HTR-8/SVneo (cell line): Measurements from ENCODE around the gene NUFIP1.
A peak's percentile ranks its signal among the peaks of the same experiment; 100 is the strongest.
"Not testable (repeated sequence)": the region's sequence is repeated elsewhere in the genome, so short reads cannot be mapped to it uniquely, and the experiment has no call there.

Experiments used
- DNase-seq: peaks from one replicate; pipeline ENCODE4 v3.0.0; 2011; ENCODE audit warnings: low spot score, mixed read lengths; ENCODE audit not compliant: insufficient read length
- FAIRE-seq: peaks from 2 replicates; lab custom pipeline; 2011; peaks lifted over from hg19 to GRCh38; lab: Jason Lieb, UNC

NUFIP1 gene

DNA sequence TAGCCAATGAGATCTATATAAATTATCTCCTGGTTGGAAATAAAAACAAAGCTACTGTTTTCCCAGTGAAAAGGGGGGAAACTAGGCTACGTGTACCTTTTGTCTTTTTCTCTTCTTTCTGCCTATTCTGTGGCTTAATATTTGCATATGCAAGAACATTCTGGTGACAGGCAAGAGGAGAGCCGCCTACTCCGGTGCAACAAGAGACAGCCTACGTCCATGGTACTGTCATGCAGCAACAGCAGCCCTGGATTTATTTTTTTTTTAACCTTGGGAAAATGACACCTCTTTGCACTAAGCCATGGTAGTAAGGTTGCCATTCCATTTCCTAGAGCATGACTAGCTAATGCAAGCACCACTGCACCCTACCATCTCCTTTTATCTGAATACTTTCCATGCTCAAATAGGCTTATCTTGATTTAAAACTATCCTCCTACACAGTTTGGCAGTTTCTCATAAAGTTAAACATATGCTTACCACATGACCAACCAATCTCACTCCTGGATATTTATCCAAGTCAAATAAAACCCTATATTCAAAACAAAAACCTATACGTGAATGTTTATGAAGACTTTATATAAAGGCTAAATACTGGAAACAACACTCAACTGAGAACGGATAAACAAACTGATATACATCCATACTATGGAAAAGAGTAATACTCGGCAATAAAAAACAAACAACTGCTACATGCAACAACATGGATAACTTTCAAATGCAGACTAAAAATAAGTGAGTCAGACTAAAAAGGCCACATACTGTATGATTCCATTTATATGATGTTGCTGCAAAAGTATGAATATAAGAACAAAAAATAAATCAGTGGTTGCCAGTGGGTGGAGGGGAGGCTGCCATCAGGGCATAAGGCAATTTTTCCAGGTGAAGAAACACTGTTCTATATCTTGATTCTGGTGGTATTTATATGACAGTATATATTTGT, 17.3 kb downstream of the NUFIP1 start:
- no peak for DNase-seq
- FAIRE-seq, result no peak

DNA sequence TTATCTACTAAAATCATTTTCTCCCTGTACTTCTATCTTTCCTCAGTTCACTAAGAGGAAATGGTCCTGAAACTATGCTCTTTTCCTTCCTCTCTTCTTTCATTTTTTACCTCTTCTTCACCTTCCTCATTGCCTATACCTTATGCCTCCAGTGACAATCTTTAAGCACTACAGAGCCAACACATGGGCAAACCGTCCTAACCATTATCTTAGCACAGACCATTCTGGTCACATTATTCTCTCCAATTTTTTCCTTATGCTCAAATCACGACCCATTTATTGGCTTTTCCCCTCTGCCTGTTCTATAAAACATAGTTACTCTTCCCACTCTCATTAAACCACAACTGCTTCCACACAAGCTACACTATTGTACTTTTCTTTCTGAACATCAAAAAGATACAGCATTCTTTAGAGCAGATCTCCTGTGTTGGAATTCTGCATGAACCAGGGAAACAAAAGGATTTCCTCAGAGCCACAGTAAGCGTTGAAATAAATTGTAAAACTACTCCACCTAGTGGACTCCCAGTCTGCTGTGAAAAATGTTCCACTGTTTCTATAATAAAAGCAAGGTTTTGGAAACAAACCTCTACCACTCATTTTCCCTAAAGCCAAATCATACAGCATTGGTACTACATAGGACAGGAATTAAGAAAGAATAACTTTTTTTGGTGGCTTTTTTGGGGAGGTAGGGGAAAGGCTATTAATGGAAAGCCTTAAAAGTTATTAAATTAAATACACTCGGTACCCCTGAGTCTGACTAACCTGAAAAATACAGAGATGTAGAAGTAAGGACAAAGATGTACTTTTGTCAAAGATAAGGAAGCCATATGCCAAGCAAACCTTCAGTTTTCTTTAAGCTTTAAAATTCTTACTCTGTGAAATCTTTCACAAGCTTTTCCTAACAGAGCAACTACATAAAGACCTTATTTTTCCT, 19.5 kb downstream of the NUFIP1 start:
- DNase-seq, result peak; percentile 31
- no peak for FAIRE-seq

DNA sequence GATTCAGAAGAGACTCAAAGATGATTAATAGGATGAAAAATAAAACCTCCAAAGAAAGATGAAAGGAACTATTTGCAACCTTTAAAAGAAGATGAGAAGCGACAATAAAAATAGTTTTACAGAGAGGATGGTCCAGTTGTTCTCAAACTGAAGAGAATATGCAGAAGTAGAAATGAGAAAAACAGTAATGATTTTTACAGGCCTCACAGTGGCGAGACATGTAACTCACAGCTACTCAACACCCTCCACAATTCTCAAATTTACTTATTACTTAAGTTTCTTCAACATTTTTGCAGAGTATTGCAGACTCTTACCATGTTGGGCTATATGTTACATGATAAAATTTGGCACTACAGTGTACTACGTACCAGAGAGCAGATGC, 20.8 kb downstream of the NUFIP1 start:
- no peak for FAIRE-seq

DNA sequence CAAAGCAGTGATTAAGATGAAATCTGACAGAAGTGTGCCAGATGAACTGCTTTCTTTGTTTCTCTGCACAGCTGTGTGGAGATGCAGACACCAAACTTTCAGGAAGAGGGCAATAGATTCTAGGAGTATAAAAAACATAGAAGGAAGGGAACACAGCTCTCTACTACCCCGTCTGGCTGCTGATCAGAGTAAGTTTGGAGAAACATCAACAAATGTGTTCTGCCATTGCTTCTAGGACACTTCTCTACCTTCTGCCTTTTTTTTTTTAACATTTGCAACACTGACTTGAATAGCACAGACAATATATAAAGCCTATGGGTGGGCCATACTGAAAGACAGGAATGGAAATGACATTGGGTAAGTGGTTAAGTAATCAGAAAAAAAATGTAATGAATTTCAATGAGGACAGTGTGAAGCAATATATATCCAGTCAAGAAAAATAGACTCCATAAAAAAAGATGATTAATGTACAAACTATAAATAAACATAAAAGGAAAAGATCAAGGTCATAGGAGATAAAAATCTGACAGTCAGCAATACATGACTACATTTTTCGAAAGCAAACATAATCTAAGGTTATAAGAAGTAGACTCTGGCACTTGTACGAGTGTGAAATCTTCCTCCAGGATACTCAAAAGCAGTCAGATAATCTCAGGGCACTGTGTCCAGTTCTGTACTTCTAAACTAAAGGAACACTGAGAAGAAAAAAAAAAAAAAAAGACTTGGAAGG, 21.4 kb downstream of the NUFIP1 start:
- no peak for DNase-seq
- no peak for FAIRE-seq

More for the DNA sequence above, 20.8 kb downstream of the NUFIP1 start:
- DNase-seq, result no peak

DNA sequence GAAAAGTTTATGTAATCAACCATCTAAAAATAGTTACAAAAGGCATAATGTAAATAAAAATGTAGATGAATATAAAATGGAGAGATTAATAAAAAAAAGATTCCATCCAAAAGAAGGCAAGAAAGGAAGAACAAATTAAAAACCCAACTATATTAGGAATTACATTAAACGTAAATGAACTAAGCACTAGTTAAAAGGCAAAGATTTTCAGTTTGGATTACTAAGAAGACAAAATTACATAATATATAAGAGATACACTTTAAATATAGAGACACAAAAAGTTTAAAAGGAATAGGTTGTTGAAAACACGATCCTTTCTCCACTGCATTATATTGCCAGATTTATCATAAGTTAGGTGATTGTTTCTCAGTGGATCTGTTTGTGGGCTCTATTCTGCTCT, 27.3 kb downstream of the NUFIP1 start:
- DNase-seq (no peak), FAIRE-seq (no peak)

DNA sequence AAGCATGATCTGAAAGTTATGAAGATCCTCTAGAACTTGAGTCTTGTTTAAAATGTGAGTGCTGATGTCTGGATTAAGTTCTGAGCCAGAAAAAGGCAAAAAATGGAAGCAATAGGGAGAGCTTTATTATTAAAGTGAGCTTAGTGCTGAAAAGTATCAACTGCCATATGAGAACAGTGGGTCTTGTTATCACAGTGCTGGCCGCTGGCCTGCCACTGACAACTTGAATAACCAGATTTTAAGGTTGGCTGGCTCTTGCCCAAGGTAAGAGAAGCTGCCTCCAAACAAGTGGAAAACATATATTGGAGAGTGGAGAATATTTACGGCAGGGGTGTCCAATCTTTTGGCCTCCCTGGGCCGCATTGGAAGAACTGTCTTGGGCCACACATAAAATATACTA, 33.9 kb downstream of the NUFIP1 start:
- FAIRE-seq, result no peak

DNA sequence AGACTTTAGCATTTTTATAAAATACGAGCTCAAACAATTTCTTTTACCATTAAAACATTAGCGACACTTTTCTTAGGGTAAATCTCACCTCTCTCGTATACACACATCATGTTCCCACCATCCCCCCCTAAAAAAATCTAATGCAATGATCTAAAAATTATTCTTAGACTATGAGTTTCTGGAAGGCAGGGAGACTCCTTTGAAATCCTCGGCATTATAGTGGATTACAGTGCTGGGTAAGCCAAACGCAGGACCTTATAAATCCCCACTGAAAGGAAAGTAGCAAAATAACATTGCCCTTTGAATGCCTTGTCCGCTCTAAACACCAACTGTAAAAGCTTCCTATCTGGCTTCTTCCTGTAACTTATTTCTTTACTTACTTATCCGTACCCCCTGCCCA, 35.0 kb downstream of the NUFIP1 start:
- FAIRE-seq (no peak), DNase-seq (no peak)

More for the DNA sequence above, 33.9 kb downstream of the NUFIP1 start:
- DNase-seq, result no peak

DNA sequence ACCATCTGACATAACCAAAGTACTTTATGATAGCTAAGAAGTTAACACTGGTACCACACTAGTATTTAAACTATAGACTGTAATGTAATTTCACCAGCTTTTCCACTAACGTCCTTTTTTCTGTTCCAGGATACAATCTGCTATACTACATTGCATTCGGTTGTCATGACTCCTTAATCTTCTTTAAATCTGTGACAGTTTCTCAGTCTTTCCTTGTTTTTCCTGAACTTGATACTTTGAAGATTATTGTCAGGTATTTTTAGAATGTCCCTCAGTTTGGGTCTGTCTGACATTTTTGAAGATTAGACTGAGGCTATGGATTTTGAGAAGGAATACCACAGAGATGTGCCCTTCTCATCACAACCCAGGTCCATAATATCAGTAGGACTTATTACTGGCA, 36.6 kb downstream of the NUFIP1 start:
- FAIRE-seq, result no peak
- DNase-seq, result no peak

DNA sequence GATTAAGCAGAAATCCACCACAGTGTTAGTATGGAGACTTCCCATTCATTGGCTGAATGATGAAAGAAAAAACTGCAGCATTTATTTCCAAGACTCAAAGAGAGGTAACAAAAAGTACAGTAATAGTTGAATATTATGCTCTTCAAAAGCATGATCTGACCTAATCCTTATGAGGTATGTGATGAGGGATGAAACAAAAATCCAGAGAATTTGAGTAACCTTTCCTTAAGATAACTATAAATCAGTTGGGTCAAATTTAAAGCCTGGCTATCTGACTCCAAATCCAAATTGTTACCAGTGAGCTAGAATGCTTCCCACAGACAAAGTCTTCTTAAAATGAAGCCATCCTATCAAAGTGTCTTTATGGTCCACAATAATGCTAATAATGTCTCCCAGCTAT, 38.1 kb downstream of the NUFIP1 start:
- no peak for FAIRE-seq

DNA sequence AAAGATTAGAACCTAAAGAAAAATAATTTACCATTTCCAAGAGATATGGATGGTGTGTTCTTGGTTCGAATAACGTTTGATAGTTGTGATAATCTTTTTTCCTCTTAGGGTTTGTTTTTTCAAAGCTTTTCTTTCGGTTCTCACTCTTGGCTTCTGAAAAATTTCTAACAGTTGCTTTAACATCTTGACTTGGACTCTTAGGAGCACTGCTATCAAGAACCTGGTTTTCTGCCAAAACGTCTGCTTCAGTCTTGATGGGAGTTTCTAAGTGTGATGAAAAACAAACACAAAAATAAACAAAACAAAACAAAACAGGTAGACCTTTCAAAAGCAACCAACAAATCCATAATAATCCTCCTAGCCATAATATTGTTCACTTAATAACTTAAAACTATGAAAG, 45.9 kb downstream of the NUFIP1 start:
- DNase-seq, FAIRE-seq: not testable (repeated sequence)

More for the DNA sequence above, 38.1 kb downstream of the NUFIP1 start:
- DNase-seq, result no peak

DNA sequence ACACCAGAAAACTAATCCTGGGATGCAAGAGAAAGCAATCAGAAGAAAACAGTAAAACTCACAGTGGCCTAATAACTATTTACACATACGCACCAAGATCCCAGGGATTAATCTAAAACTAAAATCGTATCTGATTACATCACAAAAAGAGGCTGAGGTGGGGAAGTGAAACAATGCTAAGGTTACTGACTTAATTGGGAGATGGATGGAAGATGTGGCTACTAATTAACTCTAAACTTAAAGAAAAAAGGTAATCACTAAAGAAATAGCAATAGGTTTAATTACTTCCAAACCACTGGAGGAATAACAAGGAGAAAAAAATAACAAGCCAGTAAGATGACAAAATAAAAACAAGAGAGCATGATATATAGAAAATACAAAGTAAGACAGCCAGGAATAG, 50.4 kb downstream of the NUFIP1 start:
- DNase-seq, result no peak
- FAIRE-seq, result no peak

DNA sequence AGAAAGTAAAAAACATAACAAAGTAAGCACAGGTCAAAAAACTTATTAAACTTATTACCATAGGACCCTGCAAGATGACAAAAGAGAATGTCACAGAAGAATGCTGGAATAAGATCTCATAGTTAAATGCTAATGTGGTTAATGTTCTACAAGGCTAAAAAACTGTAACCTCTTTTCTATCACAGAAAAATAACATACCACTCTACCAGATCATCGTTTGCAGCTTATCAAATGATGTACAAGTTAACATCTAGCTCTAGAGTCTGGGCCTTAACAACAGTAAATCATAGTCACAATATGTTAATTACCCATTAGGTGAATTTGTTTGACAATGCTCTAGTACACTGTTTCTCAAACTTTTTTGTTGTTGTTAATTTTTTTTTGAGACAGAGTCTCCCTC, 53.0 kb downstream of the NUFIP1 start:
- no peak for FAIRE-seq
- no peak for DNase-seq

DNA sequence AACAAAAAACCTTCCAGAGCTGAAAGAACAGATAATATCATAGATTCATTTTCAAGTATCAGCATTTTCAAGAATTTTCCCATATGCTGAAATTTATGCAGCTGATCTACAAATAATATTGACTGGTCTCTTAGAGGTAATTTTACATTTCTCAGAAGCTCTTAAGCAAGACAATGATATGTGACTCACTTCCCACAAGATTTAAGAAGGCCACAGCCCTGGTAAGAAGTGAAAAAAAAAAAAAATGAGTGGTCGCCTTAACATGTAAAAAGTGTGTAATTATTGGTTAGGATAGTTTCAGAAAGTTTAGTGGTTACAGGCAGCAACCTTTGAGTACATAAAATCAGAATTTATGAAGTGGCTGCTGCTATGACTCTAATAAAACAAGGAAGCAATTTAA, 54.5 kb downstream of the NUFIP1 start:
- FAIRE-seq, result no peak
- no peak for DNase-seq

DNA sequence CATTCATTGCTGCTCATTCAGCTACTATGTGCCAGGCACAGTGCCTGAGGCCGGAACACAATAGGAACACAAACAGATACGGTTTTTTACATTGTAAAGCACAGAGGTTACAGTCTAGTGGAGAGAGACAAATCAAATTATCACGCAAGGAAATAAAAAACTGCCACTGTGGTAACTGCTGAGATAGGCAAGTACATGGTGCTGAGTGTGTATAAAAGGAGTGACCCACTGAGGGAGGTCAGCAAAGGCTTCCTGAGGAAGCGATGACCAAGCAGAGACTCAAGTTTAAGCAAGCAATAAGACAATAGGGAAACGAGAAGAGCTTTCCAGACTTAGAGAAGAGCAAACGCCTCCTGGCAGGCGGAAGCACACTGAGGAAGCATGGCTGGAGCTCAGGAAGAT, 56.4 kb downstream of the NUFIP1 start:
- no peak for DNase-seq
- no peak for FAIRE-seq

DNA sequence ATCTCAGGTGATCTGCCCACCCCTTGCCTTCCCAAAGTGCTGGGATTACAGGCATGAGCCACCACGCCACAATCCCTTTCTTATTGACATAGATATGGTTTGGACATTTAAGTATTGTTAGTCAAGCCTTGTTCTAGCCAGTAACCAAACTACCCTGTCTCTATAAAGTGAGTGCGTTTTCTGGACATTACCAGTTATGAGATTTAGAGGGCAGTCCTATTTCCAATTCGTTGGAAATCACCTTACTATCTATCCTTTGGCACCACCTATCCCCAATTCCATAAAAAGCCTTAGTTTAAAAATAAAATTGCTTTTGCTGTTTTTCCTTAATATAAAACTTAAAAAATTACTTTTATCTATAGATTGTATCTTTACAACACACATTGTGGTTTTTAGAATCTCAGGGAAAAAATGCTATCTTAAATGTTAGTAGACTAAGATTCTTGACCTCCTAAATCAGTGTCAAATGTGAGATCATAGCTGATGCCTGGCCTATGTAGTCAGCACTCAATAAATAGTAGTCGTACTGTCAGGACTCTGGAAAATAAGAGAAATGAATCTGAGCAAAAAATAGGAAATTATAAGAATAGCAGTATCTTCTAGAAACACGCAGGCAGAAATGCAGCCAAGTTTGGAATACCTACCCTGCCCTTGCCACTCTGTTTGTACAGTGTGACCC, 57.0 kb downstream of the NUFIP1 start:
- FAIRE-seq (no peak), DNase-seq (no peak)

DNA sequence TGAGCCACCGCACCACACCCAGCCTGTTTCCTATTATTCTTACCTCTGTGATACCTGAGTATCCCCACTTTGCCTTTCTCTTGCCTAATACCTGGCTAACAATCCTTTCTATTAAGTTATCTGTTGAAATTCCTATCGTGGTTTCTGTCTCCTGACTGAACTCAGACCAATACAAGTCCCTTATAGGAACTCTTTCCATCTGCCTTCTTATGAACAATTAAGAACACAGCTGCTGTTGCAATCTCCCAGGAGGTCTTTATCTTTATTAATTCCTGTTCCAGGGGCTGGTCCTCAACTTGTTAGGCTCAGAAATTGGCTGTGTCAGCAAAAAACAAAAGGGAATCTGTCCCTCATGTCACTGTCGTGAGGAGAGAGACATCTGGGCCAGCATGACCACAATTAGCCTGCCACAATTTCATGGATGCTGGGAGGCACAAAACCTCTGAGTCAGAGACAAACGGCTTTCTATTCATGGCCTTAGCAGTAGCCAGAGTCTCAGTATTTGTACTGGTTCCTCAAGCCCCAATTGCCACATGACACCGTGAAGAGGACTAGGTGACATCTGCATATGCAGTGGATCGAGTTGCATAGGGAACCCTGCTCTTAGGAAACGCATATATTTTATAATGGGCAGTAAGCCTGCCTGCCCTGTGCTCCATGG, 58.2 kb downstream of the NUFIP1 start:
- FAIRE-seq (no peak), DNase-seq (no peak)

DNA sequence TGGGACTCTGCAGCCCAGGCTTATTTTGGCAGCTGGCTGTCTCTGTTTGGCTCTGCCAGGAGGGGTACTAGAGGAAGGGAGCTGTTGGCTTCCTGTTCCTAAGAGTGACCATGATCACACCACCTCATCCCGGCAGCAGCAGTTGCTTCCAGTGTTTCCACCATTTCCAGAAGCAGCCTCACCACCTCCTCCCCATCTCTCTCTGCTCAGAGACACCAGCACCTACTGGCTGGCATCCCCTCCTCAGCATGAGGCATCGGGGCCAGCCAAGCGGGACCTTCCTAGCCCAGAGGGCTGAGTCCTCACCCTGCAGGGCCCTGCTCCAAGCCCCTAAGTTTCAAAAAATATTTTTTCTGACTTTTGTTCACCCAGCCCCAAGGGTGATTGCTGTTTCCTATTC, 59.0 kb downstream of the NUFIP1 start:
- FAIRE-seq (no peak), DNase-seq (no peak)

DNA sequence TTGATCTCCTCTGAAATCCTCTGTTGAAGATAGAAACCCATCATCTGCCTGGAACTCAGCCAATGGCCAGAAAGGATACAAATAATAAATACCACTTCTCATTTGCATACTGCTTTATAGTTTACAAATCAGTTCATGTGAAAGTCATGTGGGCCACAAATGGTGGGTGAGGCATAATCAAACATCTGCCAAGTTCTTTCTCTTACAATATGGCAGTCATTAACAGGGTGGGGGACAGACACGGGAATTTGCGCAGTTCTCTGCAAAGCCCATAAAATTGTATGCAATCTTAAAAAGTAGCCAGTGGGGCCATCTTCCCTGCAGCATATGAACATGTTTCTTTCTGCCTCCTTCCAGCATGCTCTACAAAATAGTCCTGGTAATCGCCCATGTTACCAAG, 59.6 kb downstream of the NUFIP1 start:
- FAIRE-seq, result no peak

DNA sequence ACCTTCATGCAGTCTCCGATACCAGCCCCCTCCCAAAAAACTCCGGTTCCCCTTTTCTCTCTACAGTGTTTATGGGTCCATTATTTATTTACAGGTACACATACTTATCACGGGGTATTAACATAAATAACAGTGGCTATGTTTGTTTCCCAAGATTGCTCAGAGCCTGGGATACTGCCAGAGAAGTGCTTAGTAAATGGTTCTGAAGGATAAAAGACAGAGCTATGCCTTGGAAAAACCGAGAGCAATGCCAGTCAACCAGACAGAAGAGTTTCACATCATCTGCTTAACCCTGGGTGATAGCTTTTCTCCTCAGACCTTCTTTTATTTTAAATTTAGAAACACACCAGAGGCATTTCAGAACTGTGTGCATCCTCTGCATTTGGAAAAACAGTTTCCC, 61.3 kb downstream of the NUFIP1 start:
- FAIRE-seq, result no peak
- DNase-seq, result no peak

More for the DNA sequence above, 59.6 kb downstream of the NUFIP1 start:
- DNase-seq, result no peak
